Lower lobe of right lung (tissue), 2 donors: ENCODE results near the gene SERPINB1. TPM values are rescaled to one million over a fixed set of nuclear protein-coding genes. Genes with fewer than 3 reads are reported as not detected.
"Not testable (repeated sequence)": the region's sequence is repeated elsewhere in the genome, so short reads cannot be mapped to it uniquely, and the experiment has no call there.

Source experiments
- ATAC-seq, 2 donors: fragments of 200-7000 bp; cut with Tn5 transposase; one replicate each; pipeline ENCODE4 v1.9.1; 2020 to 2022; ENCODE audit warnings: mild to moderate bottlenecking in 2 of 2, moderate library complexity in 2 of 2
- DNase-seq: peaks from one replicate; pipeline ENCODE4 v3.0.0-alpha.2; 2020
- H3K27ac ChIP-seq: fragments of 200-600 bp; one replicate; pipeline ENCODE4 v1.8.0; 2022
- H3K27me3 ChIP-seq: fragments of 200-600 bp; one replicate; pipeline ENCODE4 v1.8.0; 2022; ENCODE audit warnings: low read depth
- H3K36me3 ChIP-seq: fragments of 200-600 bp; one replicate; pipeline ENCODE4 v1.8.0; 2022; ENCODE audit warnings: mild to moderate bottlenecking
- H3K4me1 ChIP-seq: fragments of 200-600 bp; one replicate; pipeline ENCODE4 v1.8.0; 2022
- H3K4me3 ChIP-seq: fragments of 200-600 bp; one replicate; pipeline ENCODE4 v1.8.0; 2022; ENCODE audit warnings: mild to moderate bottlenecking
- H3K9me3 ChIP-seq: fragments of 200-600 bp; one replicate; pipeline ENCODE4 v1.8.0; 2022
- CTCF ChIP-seq: fragments of 200-600 bp; IDR thresholded peaks from one replicate; pipeline ENCODE4 v1.8.0; 2022; ENCODE audit warnings: antibody characterized with exemption, mild to moderate bottlenecking
- intact Hi-C: fragments of 100-400 bp; cut with DNase I; formaldehyde crosslinking; loops from one replicate; pipeline ENCODE4 v1.11.0; 2022
- total RNA-seq: library from RNA; stranded (reverse); fragmentation: NEBNext Ultra II Directional; extraction: Animal tissue kit (Norgen Biotek cat#: 25700); gene quantifications from one replicate; pipeline ENCODE4 v1.2.1, GENCODE V29; 2021
- donor health status: DM: no; HTN: yes; CAD: no; lungs with severe emphysema.

Gene SERPINB1
- total RNA-seq, 1 donor from 2014 or later: 125 TPM

GRCh38 chr6:2853769-2854395 is 12.2 kb upstream of the SERPINB1 start:
- H3K36me3 ChIP-seq: no peaks in the 10 kb centered on the region
- DNase-seq (no peak), ATAC-seq (peak; percentile 44 to 61)
- peaks cover 78% of the 10 kb centered on the region for H3K4me1 ChIP-seq
- peak overlapping the region; percentile 81 for H3K27ac ChIP-seq
- no peaks in the 10 kb centered on the region for H3K27me3 ChIP-seq
- H3K9me3 ChIP-seq: no peaks in the 10 kb centered on the region
- TF ChIP-seq CTCF: peak; percentile 44
- intact Hi-C loops: loop anchor here (10.0 kb wide), 1 partner anchor 51 kb away; the partner anchor contains the start of gene SERPINB9
- peak overlapping the region; percentile 34 for H3K4me3 ChIP-seq

- not testable (repeated sequence) for H3K9me3 ChIP-seq, ATAC-seq, H3K36me3 ChIP-seq, H3K27me3 ChIP-seq, DNase-seq, H3K4me3 ChIP-seq
- intact Hi-C loops: loop anchor here (10.0 kb wide), 1 partner anchor 51 kb away; the partner anchor contains the start of gene SERPINB9
- Histone ChIP-seq H3K27ac (peak overlapping the region; percentile 81), H3K4me1 (peaks cover 73% of the 10 kb centered on the region)
Measured at GRCh38 chr6:2853378-2853768, 11.7 kb upstream of the SERPINB1 start.

GRCh38 chr6:2852921-2853322 is 11.3 kb upstream of the SERPINB1 start:
- intact Hi-C loops: loop anchor here (10.0 kb wide), 1 partner anchor 52 kb away; the partner anchor contains the start of gene SERPINB9
- Histone ChIP-seq H3K27me3 (no peaks in the 10 kb centered on the region), H3K4me3 (no peak overlapping the region), H3K36me3 (no peaks in the 10 kb centered on the region), H3K27ac (no peak overlapping the region), H3K4me1 (peaks cover 68% of the 10 kb centered on the region), H3K9me3 (no peaks in the 10 kb centered on the region)
- DNase-seq (no peak), ATAC-seq (no peak)
- no peak for TF ChIP-seq CTCF

GRCh38 chr6:2852514-2852855 is 10.8 kb upstream of the SERPINB1 start:
- peaks cover 64% of the 10 kb centered on the region for H3K4me1 ChIP-seq
- no peaks in the 10 kb centered on the region for H3K9me3 ChIP-seq
- no peaks in the 10 kb centered on the region for H3K36me3 ChIP-seq
- TF ChIP-seq CTCF: no peak
- no peak overlapping the region for H3K27ac ChIP-seq
- DNase-seq: no peak
- H3K4me3 ChIP-seq: no peak overlapping the region
- intact Hi-C loops: loop anchor here (10.0 kb wide), 1 partner anchor 52 kb away; the partner anchor contains the start of gene SERPINB9
- H3K27me3 ChIP-seq: no peaks in the 10 kb centered on the region
- ATAC-seq: no peak

- H3K36me3 ChIP-seq: no peaks in the 10 kb centered on the region
- DNase-seq (no peak), ATAC-seq (no peak)
- intact Hi-C loops: loop anchor here (10.0 kb wide), 1 partner anchor 53 kb away; the partner anchor contains the start of gene SERPINB9
- H3K27ac ChIP-seq: peak overlapping the region; percentile 22
- H3K27me3 ChIP-seq: no peaks in the 10 kb centered on the region
- H3K4me3 ChIP-seq: no peak overlapping the region
- TF ChIP-seq CTCF: no peak
- H3K4me1 ChIP-seq: peaks cover 59% of the 10 kb centered on the region
- no peaks in the 10 kb centered on the region for H3K9me3 ChIP-seq
Measured at GRCh38 chr6:2851727-2852513, 10.3 kb upstream of the SERPINB1 start.
